GM12892 (cell line): Measurements from ENCODE around the gene RRAGC.
"Not testable (repeated sequence)": the region's sequence is repeated elsewhere in the genome, so short reads cannot be mapped to it uniquely, and the experiment has no call there.

Experiments used
- DNase-seq: peaks from one replicate; pipeline ENCODE4 v3.0.0; 2011; ENCODE audit not compliant: insufficient read length
- FAIRE-seq: peaks from 2 replicates; lab custom pipeline; 2011; peaks lifted over from hg19 to GRCh38; lab: Jason Lieb, UNC
- POLR2A ChIP-seq: IDR thresholded peaks from 2 replicates; pipeline ENCODE4 v1.6.1; 2011; ENCODE audit warnings: low read depth, low read length, control low read depth
- POLR2AphosphoS5 ChIP-seq: IDR thresholded peaks from 2 replicates; pipeline ENCODE4 v1.6.1; 2011; ENCODE audit warnings: low read depth, low read length, control low read depth
- TAF1 ChIP-seq: IDR thresholded peaks from 2 replicates; pipeline ENCODE4 v1.6.1; 2011; ENCODE audit warnings: low read depth, mild to moderate bottlenecking, control low read depth, low read length, borderline replicate concordance

RRAGC gene

GRCh38 chr1:38846210-38846609, 13.4 kb downstream of the RRAGC start:
- TF ChIP-seq POLR2AphosphoS5 (no peak), TAF1 (no peak)
- DNase-seq = no peak
- no peak for FAIRE-seq

- not testable (repeated sequence) for DNase-seq, FAIRE-seq
Observed at GRCh38 chr1:38845088-38845487, 14.5 kb downstream of the RRAGC start.

GRCh38 chr1:38840281-38840680, 19.3 kb downstream of the RRAGC start:
- no peak for FAIRE-seq

GRCh38 chr1:38839363-38839762, 20.2 kb downstream of the RRAGC start:
- no peak for TF ChIP-seq POLR2A
- TF ChIP-seq POLR2AphosphoS5 = no peak
- TF ChIP-seq TAF1 = no peak
- FAIRE-seq (no peak), DNase-seq (no peak)

More at GRCh38 chr1:38840281-38840680, 19.3 kb downstream of the RRAGC start:
- DNase-seq = no peak
- TF ChIP-seq TAF1 (no peak), POLR2A (no peak), POLR2AphosphoS5 (no peak)

- FAIRE-seq, DNase-seq: not testable (repeated sequence)
Observed at GRCh38 chr1:38836316-38836715, 23.3 kb downstream of the RRAGC start.

- FAIRE-seq = peak; percentile 95
- DNase-seq = no peak
Observed at GRCh38 chr1:38834937-38835827, 24.4 kb downstream of the RRAGC start.

GRCh38 chr1:38834221-38834782, 25.3 kb downstream of the RRAGC start:
- DNase-seq (no peak), FAIRE-seq (no peak)
- no peak for TF ChIP-seq POLR2A
- TF ChIP-seq POLR2AphosphoS5 = no peak
- TF ChIP-seq TAF1 = no peak

More at GRCh38 chr1:38834937-38835827, 24.4 kb downstream of the RRAGC start:
- TF ChIP-seq POLR2A (no peak), POLR2AphosphoS5 (no peak), TAF1 (no peak)

- FAIRE-seq (no peak), DNase-seq (no peak)
- TF ChIP-seq POLR2A (no peak), POLR2AphosphoS5 (no peak), TAF1 (no peak)
Observed at GRCh38 chr1:38833146-38833545, 26.4 kb downstream of the RRAGC start.

- DNase-seq (no peak), FAIRE-seq (no peak)
- TF ChIP-seq TAF1 (no peak), POLR2A (no peak), POLR2AphosphoS5 (no peak)
Observed at GRCh38 chr1:38832370-38832734, 27.2 kb downstream of the RRAGC start.

GRCh38 chr1:38831731-38832369, 27.7 kb downstream of the RRAGC start:
- TF ChIP-seq POLR2A (no peak), POLR2AphosphoS5 (no peak), TAF1 (no peak)
- DNase-seq = no peak
- FAIRE-seq = no peak

GRCh38 chr1:38829368-38829767, 30.2 kb downstream of the RRAGC start:
- DNase-seq = no peak
- no peak for FAIRE-seq
- TF ChIP-seq POLR2AphosphoS5 (no peak), TAF1 (no peak)

GRCh38 chr1:38827318-38827717, 32.3 kb downstream of the RRAGC start:
- no peak for TF ChIP-seq TAF1
- TF ChIP-seq POLR2AphosphoS5 = no peak
- no peak for TF ChIP-seq POLR2A
- FAIRE-seq = no peak
- DNase-seq = no peak
